ENCODE results near the gene SIRT4.

DNA sequence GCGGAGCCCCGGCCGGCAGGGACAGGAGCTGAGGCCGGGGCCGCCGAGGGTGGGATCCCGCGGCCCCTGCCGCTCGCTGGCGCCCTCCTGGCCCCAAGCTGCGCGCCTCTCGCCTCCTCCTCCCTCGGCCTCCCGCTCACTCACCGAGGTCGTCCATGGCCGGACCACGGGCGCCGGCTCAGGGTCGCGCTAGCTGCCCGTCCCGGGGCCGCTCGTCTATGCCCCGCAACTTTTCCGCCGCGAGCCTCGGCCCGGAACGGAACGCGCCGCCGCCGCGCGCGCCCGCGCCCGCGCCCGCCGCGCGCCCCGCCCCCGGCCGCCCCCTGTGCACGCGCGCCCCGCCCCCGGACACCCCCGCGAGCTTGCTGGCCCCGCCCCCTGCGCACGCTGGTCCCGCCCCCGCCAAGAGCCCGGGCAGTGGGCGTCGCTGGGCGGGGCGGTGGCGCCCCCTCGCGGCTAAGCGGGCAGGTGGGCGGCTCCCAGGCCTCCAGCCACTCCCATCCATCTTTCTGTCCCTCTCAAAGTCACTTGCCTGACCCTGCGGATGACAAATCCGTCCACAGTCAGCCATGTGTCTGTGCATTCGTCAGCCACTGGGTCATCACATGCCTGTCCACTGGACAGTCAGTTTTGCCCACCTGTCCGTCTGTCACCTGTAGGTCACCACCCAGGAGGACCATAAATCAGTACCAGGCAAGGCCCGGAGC, 36.5 kb upstream of the SIRT4 start, which contains the start of gene PXN:
- TF ChIP-seq SP1 (IDR thresholded peaks at IDR 0.05) = peak; percentile 37; the same call in 1 of the 2 replicates
- TF ChIP-seq TARDBP (IDR thresholded peaks at IDR 0.05) = no peak
- TF ChIP-seq BHLHE40 (IDR thresholded peaks at IDR 0.05; ENCODE audit: borderline replicate concordance) = no peak
- no peak for TF ChIP-seq ELF4 (IDR thresholded peaks at IDR 0.05)

Data from HEK293T (cell line).